ENCODE results near the gene CALR.

DNA sequence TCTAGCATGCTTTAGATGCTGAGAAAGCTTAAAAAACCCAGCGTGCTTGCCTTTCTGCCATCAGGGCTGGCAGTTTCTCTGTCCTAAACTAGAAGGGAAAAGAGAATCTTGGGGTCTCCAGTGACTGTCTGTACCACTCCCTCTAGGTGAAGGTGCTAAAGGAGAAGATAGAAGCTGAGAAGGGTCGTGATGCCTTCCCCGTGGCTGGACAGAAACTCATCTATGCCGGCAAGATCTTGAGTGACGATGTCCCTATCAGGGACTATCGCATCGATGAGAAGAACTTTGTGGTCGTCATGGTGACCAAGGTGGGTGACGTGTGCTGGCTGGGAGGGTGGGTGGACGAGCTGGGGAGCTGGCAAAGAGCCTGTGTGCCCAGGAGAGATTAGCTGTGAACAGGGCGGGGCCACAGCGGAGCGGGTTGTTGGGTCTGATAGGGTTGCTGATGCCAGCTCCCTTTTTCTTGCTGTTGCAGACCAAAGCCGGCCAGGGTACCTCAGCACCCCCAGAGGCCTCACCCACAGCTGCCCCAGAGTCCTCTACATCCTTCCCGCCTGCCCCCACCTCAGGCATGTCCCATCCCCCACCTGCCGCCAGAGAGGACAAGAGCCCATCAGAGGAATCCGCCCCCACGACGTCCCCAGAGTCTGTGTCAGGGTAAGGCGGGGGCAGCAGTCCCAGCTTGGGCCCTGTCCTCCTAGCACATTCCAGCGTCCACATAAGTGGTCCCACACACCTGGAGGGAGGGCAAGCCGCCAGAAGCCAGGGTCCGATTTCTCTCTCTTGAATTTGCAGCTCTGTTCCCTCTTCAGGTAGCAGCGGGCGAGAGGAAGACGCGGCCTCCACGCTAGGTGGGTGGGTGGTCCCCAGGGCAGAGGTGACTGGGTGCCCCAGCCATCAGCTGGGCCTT lies 9.5 kb downstream of the CALR start:
- no peak for TF ChIP-seq POLR2A (IDR thresholded peaks at IDR 0.05)
- TF ChIP-seq, protein P1, sequence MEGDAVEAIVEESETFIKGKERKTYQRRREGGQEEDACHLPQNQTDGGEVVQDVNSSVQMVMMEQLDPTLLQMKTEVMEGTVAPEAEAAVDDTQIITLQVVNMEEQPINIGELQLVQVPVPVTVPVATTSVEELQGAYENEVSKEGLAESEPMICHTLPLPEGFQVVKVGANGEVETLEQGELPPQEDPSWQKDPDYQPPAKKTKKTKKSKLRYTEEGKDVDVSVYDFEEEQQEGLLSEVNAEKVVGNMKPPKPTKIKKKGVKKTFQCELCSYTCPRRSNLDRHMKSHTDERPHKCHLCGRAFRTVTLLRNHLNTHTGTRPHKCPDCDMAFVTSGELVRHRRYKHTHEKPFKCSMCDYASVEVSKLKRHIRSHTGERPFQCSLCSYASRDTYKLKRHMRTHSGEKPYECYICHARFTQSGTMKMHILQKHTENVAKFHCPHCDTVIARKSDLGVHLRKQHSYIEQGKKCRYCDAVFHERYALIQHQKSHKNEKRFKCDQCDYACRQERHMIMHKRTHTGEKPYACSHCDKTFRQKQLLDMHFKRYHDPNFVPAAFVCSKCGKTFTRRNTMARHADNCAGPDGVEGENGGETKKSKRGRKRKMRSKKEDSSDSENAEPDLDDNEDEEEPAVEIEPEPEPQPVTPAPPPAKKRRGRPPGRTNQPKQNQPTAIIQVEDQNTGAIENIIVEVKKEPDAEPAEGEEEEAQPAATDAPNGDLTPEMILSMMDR (IDR thresholded peaks at IDR 0.05): no peak
- TF ChIP-seq POLR2AphosphoS5 (IDR thresholded peaks at IDR 0.05): no peak
